Tibial nerve (tissue), 4 donors: ENCODE data around the gene ATAD3A.

Experiments
- CTCF ChIP-seq, 5 experiments: fragments of 200-600 bp in 3 of 5; fragments of 450-650 bp in 2 of 5; sonication (generic) in 3 of 5; IDR thresholded peaks; one replicate each; pipeline ENCODE4 v1.5.1; 2016 to 2019; ENCODE audit warnings: antibody characterized with exemption in 5 of 5, mild to moderate bottlenecking in 3 of 5, moderate library complexity in 2 of 5
- EP300 ChIP-seq, 2 donors: sonication (generic); formaldehyde crosslinking; IDR thresholded peaks; one replicate each; pipeline ENCODE4 v1.6.1; 2017; ENCODE audit warnings: antibody characterized with exemption in 2 of 2, mild to moderate bottlenecking in 1 of 2
- POLR2A ChIP-seq, 2 donors: fragments of 450-650 bp; IDR thresholded peaks; one replicate each; pipeline ENCODE4 v1.6.1; 2017; ENCODE audit warnings: antibody characterized with exemption in 2 of 2, mild to moderate bottlenecking in 2 of 2, moderate library complexity in 2 of 2

GRCh38 chr1:1489861-1490260, 22.1 kb upstream of the ATAD3A start:
- TF ChIP-seq CTCF (IDR thresholded peaks at IDR 0.05) (no peak), POLR2A (IDR thresholded peaks at IDR 0.05) (no peak), EP300 (IDR thresholded peaks at IDR 0.05) (no peak)
